OCI-LY3 (cell line): ENCODE measurements around the gene CD207.

Experiments used
- H2AFZ ChIP-seq: fragments of 200-600, 300-600 bp; shearing (Covaris generic); 2 replicates; pipeline ENCODE4 v1.6.0; 2014; ENCODE audit warnings: antibody characterized with exemption, low read depth, low read length
- H3K27ac ChIP-seq: fragments of 200-600, 300-600 bp; sonication (generic); 2 replicates; pipeline ENCODE4 v1.5.1; 2014; ENCODE audit warnings: mild to moderate bottlenecking, low read length, moderate library complexity, mixed read lengths
- H3K27me3 ChIP-seq: fragments of 200-600, 300-600 bp; sonication (generic); 2 replicates; pipeline ENCODE4 v1.6.1; 2014; ENCODE audit warnings: low read depth, low read length, mixed read lengths
- H3K36me3 ChIP-seq: fragments of 200-600, 300-600 bp; sonication (generic); replicated peaks from 2 replicates; pipeline ENCODE3; 2014; ENCODE audit warnings: low read depth, low read length, mixed read lengths
- H3K4me1 ChIP-seq: fragments of 300-600, 200-600 bp; sonication (generic); 2 replicates; pipeline ENCODE4 v1.6.1; 2014; ENCODE audit warnings: low read length, mixed read lengths
- H3K4me2 ChIP-seq: fragments of 200-600, 300-600 bp; sonication (generic); 2 replicates; pipeline ENCODE4 v1.6.1; 2014; ENCODE audit warnings: low read length, mixed read lengths
- H3K4me3 ChIP-seq: fragments of 300-600, 200-600 bp; sonication (generic); 2 replicates; pipeline ENCODE4 v1.5.1; 2014; ENCODE audit warnings: antibody characterized with exemption, mild to moderate bottlenecking, low read length, moderate library complexity
- H3K79me2 ChIP-seq: fragments of 300-600, 200-600 bp; shearing (Covaris generic); 2 replicates; pipeline ENCODE4 v1.6.1; 2014; ENCODE audit warnings: mild to moderate bottlenecking, low read length, mixed read lengths
- H3K9ac ChIP-seq: fragments of 300-600, 200-600 bp; shearing (Covaris generic); 2 replicates; pipeline ENCODE4 v1.6.0; 2014; ENCODE audit warnings: mild to moderate bottlenecking, low read length, moderate library complexity
- H3K9me3 ChIP-seq: fragments of 200-600, 300-600 bp; shearing (Covaris generic); 2 replicates; pipeline ENCODE4 v1.6.1; 2014; ENCODE audit warnings: low read length, mixed read lengths; ENCODE audit not compliant: insufficient read depth
- H4K20me1 ChIP-seq: fragments of 200-600, 300-600 bp; sonication (generic); 2 replicates; pipeline ENCODE4 v1.6.1; 2016; ENCODE audit warnings: low read length, mixed read lengths; ENCODE audit not compliant: insufficient read depth
- CTCF ChIP-seq: fragments of 200-600, 300-600 bp; sonication (generic); IDR thresholded peaks from 2 replicates; pipeline ENCODE4 v1.5.1; 2014; ENCODE audit warnings: antibody characterized with exemption, low read length, low read depth
- EZH2phosphoT487 ChIP-seq: fragments of 200-600 bp; shearing (Covaris generic); IDR thresholded peaks from 2 replicates; pipeline ENCODE4 v1.6.1; 2018; ENCODE audit warnings: antibody characterized with exemption, mixed run types, low read depth

The CD207 gene

GRCh38 chr2:70807828-70808118 lies 27.8 kb downstream of the CD207 start:
- no peaks in the 10 kb centered on the region for H3K4me1 ChIP-seq
- H3K4me2 ChIP-seq: no peak overlapping the region
- no peak overlapping the region for H3K4me3 ChIP-seq
- H4K20me1 ChIP-seq: no peaks in the 10 kb centered on the region
- H3K36me3 ChIP-seq: no peaks in the 10 kb centered on the region
- peaks cover 7% of the 10 kb centered on the region; the same call in 1 of the 2 replicates for H3K27me3 ChIP-seq
- H3K27ac ChIP-seq: no peak overlapping the region
- no peaks in the 10 kb centered on the region for H3K9me3 ChIP-seq
- H3K79me2 ChIP-seq: no peaks in the 10 kb centered on the region
- H3K9ac ChIP-seq: no peak overlapping the region
- H2AFZ ChIP-seq: no peak overlapping the region
- no peak for TF ChIP-seq CTCF
- TF ChIP-seq EZH2phosphoT487: no peak

- H3K27me3 ChIP-seq: peaks cover 7% of the 10 kb centered on the region; the same call in 1 of the 2 replicates
- no peak overlapping the region for H3K27ac ChIP-seq
These were observed 28.4 kb downstream of the CD207 start for GRCh38 chr2:70807102-70807827.

GRCh38 chr2:70806620-70807019 lies 29.0 kb downstream of the CD207 start:
- no peaks in the 10 kb centered on the region for H3K4me1 ChIP-seq
- H3K27ac ChIP-seq: no peak overlapping the region
- H3K36me3 ChIP-seq: no peaks in the 10 kb centered on the region
- no peak overlapping the region for H3K4me2 ChIP-seq
- TF ChIP-seq EZH2phosphoT487: no peak
- TF ChIP-seq CTCF: no peak
- peaks cover 7% of the 10 kb centered on the region; the same call in 1 of the 2 replicates for H3K27me3 ChIP-seq
- no peak overlapping the region for H3K4me3 ChIP-seq
- H3K79me2 ChIP-seq: no peaks in the 10 kb centered on the region
- H3K9ac ChIP-seq: no peak overlapping the region
- no peak overlapping the region for H2AFZ ChIP-seq
- H4K20me1 ChIP-seq: no peaks in the 10 kb centered on the region
- no peaks in the 10 kb centered on the region for H3K9me3 ChIP-seq

More at GRCh38 chr2:70807102-70807827, 28.4 kb downstream of the CD207 start:
- no peak for TF ChIP-seq EZH2phosphoT487
- no peak overlapping the region for H3K4me2 ChIP-seq
- H4K20me1 ChIP-seq: no peaks in the 10 kb centered on the region
- H3K4me3 ChIP-seq: no peak overlapping the region
- no peaks in the 10 kb centered on the region for H3K9me3 ChIP-seq
- H2AFZ ChIP-seq: no peak overlapping the region
- no peak overlapping the region for H3K9ac ChIP-seq
- H3K36me3 ChIP-seq: no peaks in the 10 kb centered on the region
- H3K79me2 ChIP-seq: no peaks in the 10 kb centered on the region
- no peaks in the 10 kb centered on the region for H3K4me1 ChIP-seq

GRCh38 chr2:70806013-70806412 lies 29.6 kb downstream of the CD207 start:
- no peak overlapping the region for H2AFZ ChIP-seq
- H3K9ac ChIP-seq: no peak overlapping the region
- no peak overlapping the region for H3K27ac ChIP-seq
- no peaks in the 10 kb centered on the region for H3K79me2 ChIP-seq
- TF ChIP-seq EZH2phosphoT487 (no peak), CTCF (no peak)
- H3K36me3 ChIP-seq: no peaks in the 10 kb centered on the region
- no peaks in the 10 kb centered on the region for H3K4me1 ChIP-seq
- H3K4me3 ChIP-seq: no peak overlapping the region
- H3K4me2 ChIP-seq: no peak overlapping the region
- H4K20me1 ChIP-seq: no peaks in the 10 kb centered on the region
- H3K9me3 ChIP-seq: no peaks in the 10 kb centered on the region
- peaks cover 7% of the 10 kb centered on the region; the same call in 1 of the 2 replicates for H3K27me3 ChIP-seq
